Suppressor macrophage treated with lipopolysaccharide for 4 hours (primary cell): ENCODE data around the gene GRIN2A.
"Not testable (repeated sequence)": the region's sequence is repeated elsewhere in the genome, so short reads cannot be mapped to it uniquely, and the experiment has no call there.

Experiments
- DNase-seq: peaks from one replicate; pipeline ENCODE4 v3.0.0-alpha.2; 2020

The GRIN2A gene

DNA sequence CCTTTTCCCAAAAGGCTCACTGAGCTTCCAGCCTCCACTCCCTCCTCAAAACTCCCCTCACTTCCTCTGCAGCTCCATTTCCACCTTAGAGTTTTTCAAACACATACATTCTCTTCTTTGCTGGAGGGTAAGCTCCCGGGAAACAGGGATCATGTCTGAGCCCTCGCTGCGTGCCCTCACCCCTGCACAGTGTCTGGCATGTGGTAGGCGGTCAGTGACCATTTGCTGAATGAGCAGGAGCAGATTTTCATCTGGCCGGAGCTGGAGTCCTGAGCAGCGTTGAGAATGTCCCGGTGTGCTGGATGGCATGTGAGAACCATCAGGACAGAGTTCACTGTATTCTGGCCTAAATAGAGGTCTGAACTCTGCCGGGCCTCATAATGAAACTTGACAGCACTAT is 274.5 kb downstream of the GRIN2A start:
- DNase-seq: no peak

DNA sequence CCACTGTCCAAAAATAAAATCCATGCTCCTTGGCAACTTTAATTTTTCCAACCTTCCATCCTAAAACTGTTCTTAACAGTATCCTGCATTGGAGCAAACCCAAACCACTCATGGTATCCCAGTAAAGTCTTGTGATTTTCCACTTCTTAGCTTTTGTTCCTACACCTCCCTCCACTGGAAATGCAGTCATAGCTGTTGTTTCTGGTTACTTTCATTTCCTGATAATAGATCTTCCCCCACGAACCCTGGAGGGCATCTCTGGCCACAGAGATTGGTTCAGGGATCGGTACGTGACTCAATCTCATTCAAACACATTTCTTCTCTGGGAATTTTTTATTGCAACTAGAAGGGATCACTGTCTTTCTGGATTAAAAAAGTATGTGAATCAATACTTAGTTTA is 276.0 kb downstream of the GRIN2A start:
- DNase-seq: no peak

DNA sequence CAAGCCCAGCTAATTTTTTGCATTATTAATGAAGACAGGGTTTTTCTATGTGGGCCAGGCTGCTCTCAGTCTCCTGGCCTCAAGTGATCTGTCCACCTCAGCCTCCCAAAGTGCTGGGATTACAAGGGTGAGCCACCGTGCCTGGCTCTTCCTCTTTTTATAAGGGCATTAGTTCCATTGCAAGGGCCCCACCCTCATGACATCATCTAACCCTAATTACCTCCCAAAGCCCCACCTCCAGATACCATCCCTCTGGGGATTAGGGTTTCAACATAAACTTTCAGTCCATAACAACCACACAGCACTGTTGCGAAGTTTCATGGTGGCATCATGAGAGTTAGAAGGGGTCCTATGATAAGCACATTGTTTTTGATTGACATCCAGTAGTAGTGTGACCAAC is 277.7 kb downstream of the GRIN2A start:
- DNase-seq: no peak

DNA sequence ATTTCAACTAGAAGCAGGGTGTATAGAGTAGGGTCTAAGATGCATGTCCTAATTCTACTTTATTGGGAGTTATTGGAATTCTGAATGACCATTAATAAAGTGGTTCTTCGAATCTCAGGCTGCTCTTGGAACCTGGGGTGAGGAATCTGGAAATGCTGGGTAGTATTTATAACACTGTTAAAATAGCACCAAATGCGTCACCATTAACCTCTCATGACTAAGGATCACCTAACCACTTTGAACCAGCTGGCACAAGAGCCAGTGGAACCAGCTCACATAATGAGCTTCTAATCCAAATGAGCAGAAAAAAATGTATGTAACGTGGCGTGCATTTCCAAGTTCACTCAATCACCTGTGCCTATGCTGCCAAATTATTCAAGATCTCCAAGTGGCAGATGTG is 281.7 kb downstream of the GRIN2A start:
- no peak for DNase-seq

DNA sequence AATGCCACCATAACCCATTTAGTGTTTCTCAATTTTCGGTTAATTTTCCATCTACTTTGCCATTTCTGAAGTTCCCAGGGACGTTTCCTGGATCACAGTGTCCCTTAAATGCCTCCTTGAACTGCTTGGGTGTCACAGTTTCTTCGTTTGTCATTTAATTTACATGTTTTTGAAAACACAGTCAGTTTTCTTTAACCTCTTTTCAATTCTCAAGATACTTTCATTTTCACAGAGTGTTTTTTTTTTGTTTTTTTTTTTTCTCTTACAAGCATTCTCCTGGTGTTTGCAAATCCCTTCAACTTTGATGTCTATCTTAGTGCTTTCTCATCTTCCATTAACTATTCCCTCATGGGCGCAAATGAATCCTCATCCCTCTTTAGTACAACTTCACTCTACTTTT is 283.7 kb downstream of the GRIN2A start:
- no peak for DNase-seq

DNA sequence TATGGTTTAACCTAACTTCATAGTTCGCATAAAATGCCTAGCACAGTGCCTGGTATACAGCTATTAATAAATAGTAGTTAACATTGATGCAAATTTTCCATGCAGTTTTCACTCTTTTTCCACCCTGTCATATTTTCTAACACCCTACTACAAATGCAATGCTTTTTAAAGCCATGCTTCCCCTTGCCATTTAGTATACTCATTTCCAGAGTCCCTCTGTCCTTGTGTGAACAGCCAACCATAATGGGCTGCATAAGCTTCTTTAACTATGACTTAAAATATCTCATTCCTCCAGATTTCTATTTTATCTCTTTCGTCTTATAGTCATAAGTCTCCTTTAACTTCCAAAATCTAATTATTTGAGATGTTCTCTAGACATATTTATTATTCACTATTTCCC is 284.1 kb downstream of the GRIN2A start:
- DNase-seq: no peak

DNA sequence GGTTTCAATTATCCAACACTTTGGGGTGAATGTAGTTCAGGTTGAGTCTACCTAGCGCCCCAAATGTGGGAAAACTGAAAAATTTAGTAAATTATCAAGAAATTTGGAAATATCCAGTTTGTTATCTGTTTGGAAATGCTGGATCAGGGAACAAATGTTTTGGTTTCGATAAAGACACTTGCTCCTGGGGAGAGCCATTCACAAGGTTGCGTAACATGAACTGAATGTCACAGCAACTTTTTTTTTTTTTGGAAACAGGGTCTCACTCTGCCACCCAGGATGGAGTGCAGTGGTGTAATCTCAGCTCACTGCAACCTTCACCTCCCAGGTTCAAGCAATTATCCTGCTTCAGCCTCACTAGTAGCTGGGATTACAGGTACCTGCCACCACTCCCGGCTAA is 286.4 kb downstream of the GRIN2A start:
- no peak for DNase-seq

DNA sequence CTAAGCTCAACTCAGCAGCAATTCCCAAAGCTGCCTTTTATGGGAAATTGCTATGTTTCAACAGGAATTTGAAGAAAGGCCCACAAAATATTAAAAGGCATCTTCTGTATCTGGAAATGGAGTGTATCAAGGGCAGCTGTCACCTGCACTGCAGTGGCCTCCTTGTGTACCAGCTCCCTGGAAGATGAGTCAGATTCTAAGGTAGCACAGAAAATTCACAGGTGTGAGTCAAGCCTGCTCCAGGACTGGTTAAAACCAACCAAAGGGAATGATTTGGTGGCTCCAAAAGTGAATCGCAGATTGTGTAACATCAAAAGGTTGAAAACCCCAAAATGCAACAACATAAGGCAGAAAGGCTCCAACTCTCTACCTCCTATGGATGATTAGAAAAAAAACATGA is 296.4 kb downstream of the GRIN2A start:
- no peak for DNase-seq

DNA sequence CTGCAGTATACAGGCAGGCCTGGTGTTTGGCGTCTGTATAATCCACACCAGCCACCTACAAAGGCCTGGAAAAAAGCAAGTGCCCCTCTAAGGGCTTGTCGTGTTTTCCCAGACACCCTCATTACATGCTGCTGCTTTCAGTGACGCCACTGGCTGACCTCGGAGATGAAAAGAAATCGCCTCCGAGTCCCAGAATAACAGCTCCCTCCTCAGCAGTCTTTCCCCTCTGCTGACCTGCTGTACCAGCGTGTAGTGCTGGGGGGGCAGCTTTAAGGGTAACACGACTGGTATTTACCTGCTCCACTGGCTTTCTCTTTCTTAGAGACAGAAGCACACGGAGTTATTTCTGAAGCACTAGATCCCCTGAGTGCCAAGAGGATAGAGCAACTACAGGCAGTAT is 296.8 kb downstream of the GRIN2A start:
- DNase-seq: no peak

DNA sequence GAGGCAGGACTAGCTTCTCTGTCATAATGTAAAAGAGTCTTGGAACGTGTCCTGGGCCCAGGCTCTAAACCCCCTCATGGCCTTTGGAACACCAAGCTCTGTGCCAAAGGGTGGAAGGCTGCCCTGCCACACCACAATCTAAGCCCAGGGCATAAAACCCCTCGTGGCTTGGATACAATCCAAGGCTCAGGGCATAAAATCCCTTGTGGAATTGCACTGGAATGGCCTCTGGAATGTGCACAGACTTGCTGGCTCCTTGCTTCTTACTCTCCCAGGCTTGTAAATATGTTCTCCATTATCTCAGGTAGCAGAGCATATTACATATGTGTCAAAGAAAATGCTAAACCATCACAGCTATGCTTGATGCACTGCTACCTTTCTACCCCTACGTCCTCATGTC is 306.2 kb downstream of the GRIN2A start:
- DNase-seq: not testable (repeated sequence)

DNA sequence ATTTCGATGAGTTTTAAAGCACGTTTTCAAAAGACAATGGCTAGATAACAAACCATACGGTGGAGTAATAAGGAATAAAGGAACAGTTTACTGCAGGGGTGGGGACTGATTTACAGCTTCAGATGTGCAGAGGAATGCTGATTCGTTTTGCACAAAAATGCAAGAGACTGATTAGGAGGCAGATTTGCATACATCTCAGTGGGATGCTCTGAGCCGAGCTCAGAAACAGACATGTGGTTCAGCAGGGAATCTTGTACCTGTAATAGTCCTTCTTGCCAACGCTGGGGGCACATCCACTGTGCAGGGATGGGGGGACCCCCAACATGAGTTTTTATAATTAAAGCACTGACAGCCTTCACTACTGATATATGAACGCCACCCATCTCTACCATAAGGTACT is 308.0 kb downstream of the GRIN2A start:
- no peak for DNase-seq

DNA sequence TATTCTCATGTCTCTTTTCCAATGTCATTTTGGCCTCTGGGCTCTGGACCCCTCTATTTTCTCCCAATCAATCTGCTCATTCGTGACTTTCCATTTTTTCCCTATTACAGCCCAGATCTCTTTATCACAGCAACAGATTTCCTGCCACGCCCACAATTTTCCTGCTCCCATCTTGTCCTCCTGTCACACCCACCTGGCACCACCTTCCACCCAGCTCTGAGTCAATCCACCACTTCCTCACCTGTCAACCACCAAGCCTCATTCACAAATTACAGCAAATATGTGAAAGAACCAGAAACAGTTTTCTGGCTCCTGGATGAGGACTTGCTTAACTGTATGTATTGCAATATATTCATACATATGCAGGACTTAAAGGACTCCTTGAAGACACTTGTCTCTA is 311.3 kb downstream of the GRIN2A start:
- no peak for DNase-seq

DNA sequence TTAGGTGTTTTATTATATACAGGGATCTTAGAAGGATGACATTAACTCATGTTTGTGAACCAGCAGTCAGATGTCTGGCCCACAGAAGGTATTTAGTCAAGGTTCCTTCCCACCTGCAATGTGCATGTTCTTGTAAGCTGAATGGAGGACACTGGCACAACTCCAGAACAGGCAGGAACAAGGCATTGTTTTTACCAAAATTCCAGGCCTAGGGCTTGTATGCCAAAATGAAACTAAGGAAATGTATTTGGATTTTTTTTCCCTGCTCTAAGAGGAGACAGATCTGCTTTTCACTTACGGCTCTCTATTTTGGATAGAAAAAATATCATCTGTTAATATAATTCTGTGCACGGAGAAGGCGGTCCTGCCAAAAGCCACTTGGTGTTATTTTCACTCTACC is 312.5 kb downstream of the GRIN2A start:
- no peak for DNase-seq

DNA sequence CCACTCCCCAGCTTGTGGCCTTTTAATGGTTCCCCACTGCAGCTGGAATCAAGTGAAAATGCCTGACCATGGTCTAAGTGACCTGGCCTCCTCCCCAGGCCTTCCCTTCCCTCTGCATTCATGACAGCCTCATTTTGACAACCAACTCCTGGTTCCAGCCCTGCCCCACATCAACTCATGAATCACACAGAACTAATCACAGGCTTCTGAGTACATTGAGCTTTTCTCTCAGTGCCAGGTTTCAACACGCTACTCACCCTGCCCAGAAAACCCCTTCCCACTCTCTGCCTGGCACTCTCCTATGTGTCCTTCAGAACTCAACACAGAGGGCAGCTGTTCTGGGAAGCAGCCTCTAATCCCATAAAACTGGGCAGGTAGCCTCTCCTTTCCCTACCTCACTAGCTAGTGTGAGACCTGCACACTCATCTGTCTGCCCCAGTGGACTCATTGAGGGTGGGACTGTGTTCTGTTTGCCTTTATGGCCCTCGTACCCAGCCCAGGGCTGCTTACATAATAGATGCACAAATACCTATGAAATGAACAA is 313.6 kb downstream of the GRIN2A start:
- DNase-seq: no peak

DNA sequence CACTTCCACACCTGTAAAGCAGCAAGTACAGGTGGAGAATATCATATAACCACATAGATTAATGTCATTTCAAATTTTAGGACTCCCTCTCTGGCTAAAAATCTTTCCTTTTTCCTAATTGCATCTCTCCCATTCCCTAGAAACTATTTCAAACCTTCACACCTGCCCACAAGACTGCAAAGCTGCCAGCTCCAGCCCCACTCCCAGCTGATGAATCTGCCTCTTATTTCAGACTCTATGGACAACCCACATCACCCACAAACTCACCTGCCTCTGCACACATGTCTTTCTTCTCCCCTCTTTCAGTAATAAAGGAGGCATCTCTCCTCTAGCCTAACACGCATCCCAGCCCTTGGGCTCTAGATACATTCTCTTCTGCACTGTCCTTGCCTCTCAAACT is 315.1 kb downstream of the GRIN2A start:
- no peak for DNase-seq

DNA sequence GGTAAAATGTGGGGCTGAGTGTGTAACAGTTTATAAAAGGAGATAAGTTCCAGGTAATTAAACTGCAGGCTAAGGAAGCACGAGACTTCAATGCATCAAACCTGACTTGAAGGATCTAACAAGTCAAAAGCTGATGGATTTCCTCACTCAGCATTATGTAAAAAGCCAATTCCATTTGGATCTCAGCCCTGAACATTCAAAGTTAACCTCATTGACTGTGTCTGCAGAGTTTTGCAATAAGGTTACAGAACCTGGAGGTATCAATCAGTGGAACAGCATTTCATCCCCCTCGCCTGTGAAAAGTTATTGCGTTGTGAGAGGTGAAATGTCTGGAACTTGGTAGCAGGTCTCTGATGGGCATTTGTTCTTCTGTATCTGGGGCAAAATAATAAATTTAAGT is 317.8 kb downstream of the GRIN2A start:
- DNase-seq: no peak

DNA sequence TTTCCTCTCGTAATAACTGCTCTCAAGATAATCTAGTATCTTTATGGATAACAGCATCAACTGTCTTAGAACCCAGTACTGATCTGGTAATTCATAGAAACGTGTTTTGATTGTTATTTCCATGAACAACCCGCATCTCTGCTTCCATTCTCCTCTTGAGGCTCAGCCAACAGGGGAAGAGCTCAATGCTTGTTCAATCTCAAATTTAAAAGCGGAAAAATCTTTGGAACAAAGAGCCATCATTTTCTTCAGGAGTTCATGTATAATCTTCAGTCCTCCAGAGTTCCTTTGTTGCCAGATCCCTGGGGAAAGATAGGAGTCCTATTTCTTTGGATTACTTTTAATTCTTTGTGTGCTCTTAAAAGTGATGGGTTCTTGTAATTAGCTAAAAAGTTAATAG is 319.9 kb downstream of the GRIN2A start:
- DNase-seq: no peak

DNA sequence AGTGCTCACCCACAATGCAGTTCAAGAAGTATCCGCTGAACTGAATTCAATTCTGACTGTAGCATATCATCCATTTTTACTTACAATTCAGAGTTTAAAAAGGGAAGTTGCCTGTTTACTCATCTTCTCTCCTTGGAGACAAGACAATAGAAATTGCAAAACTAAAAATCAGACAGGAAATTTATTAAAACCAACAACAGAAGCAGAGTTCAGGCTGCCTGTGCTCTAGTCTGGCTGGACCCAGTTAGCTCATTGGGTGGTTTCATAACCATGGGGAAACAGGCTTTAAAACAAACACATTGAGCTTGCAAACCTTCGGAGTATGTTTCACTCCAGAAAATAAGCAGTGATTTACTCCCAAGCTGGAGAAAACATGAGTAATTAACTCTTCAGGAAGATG is 321.4 kb downstream of the GRIN2A start:
- no peak for DNase-seq

DNA sequence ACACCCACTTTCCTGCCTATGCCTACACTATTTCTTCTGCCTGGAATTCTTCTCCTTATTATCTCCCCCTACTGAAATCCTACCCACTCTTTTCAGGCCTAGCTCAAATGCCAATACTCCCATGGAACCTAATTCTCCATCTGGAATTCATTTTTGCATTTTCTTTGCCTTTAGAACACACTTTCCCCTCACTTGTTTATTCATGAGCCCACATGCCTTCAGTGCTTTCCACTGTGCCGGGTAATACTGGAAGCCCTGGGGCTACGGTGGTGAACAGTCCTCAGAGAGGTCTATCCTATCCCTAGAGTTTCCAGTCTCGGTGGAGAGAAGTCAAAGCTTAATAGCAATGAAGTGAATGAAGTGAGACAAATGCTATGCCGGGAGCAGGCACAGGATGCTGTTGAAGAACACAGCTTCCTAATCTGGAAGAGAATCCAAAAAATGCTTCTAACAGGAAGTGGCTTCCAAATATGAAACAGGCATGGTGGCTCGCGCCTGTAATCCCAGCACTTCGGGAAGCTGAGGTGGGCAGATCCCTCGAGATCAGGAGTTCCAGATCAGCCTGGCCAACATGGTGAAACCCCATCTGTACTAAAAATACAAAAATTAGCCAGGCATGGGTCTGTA is 322.4 kb downstream of the GRIN2A start:
- no peak for DNase-seq

DNA sequence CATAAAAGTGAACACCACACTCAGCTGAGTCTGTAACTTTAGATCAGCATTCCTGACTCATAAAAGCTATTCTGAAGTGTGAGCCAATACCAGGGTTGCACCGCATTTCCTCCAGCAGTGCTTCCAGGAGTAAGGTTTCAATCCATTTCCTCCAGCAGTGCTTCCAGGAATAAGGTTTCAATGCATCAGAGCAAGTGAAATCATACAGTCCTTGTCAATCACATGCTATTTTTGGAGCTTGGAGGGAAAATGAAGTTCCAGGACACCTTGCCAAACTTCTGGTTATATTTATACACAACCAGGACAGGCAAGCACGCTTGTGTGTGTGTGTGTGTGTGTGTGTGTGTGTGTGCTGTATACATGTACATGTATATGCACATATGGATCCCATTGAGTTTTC is 327.6 kb downstream of the GRIN2A start:
- no peak for DNase-seq

DNA sequence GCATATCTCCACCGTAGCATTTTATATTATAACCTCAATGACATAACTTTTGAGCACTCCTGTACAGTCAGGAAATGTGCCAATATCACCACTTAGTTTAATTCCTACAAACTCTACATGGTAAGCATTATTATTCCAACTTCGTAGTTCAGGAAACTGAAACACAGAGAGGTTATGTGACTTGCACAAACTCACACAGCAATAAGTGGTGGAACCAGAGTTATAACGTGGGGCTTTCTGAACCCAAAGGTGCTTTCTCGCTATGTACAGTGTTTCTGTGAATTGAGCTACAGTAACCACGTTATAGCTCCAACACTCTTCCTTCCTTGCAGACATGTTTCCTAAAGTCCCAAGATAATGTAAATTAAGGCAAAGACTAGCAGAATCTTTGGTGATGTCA is 330.2 kb downstream of the GRIN2A start:
- DNase-seq: no peak

DNA sequence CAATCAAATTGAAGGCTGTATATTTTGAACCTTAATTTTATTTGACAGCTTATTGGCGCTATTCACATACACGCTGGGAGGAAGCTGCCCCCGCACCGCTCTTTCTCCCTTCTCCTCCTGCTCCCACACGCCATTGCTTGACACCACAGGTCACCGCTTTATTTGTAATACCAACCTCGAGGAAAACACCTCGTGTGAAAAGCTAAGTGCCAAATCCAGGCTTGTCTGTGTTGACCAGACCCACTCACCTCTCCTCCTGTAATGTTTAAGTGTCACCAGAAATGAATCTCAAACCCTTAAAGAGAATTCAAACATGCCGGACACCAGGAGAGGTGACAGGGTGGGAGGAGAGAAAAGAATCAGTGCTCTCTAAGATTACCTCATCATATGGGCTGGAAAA is 331.4 kb downstream of the GRIN2A start:
- no peak for DNase-seq

DNA sequence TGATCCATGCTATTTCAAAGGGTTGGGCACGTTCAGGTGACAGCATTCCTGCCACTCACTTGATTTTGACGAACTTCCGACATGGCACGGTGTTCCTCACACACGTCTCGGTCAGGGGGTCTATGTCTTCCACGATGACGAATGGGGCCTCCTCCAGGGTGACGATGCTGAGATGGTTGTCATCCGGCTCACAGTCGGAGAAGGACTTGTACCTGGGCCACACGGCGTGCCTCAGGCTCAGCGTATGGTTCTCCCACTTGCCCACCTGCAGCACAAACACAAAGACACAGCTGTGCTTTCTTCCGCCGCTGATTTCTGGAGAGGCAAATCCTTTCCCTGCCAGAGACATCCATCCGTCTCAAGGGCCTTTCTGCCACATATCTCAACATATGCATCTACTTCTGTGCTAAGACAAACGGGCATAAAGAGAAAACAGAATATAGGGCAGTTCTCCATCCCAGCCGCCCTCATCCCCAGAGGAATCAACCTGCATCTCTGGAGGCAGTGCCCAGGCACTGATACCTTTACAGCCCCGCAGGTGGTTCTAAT is 332.5 kb downstream of the GRIN2A start:
- no peak for DNase-seq

DNA sequence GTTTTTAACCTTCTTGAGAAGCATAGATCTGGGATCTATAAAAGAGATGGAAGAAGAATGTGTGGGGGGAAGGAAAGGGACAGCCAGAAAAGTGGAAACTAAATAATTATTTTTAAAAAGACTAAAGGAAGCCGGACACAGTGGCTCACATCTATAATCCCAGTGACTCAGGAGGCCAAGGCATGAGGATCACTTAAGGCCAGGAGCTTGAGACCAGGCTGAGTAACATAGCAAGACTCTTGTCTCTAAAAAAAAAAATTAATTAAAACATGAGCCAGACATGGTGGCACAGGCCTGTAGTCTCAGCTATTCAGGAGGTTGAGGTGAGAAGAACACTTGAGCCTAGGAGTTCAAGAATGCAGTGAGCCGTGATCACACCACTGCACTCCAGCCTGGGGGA is 335.1 kb downstream of the GRIN2A start:
- DNase-seq: no peak

DNA sequence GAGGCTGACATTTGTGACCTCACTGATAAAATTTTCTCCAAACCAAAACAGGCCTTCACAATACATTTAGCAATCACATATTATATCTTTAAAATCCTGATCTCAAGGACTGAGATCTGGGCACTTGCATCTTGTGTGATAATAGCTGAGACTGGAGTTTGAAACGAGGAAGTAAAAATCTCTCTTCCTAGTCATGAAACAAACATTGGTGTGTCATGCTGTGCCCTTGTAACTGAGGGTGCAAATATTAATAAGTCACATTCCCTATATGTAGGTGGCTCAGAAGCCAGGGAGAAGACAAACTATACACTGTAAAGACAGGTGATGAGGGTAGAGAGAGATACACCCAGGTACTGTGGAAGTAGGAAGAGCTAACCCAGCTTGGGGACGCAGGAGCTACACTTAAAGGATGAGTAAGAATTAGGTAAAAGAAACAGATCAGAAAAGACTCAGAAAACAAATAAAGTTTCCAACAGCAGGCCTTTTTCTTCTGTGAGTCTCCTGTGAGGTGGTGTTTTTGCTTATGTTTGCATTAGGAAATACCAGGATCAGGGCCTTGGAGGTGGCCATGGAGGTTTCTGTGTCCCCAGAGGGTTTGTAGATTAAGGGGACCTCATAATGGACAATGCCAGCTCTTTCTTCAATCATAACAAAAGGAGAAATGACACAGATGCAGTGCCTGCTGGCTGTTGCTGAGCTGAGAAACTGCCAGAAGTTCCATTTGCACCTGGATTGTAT is 335.7 kb downstream of the GRIN2A start:
- DNase-seq: no peak
